ENCODE measurements around the gene KCNAB2. TPM values are rescaled to one million over a fixed set of nuclear protein-coding genes. Genes with fewer than 3 reads are reported as not detected.

The KCNAB2 gene
- total and polyA plus RNA-seq, 9 donors, result 2.4 to 7.8 (median 5.4) TPM

DNA sequence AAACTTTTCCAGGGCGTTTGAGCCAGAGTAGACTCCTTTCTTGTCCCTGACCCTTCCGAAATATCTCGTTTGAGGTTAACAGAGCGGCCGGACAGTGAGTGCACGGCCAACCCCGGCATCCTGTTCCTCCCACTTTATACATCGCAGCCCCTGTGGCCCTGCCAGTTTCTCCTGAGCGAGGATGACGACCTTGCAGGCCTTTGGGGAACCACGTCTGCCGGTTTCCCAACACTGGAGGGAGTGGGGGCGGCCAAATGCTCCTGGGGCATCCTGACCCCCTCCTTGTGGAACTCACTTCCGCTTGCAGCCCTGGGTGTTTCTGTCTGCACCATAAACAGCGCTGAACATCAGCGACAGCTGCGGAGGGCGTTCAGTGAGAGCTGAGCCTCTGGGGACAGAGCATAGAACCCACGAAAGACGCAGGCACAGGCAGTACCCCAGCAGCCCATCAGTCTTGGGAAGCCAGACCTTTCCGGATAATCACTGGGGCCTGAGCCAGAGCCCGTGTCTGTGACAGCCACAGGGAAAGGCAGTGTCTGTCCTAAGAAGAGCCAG is 4.8 kb upstream of the KCNAB2 start:
- H3K27me3 ChIP-seq (ENCODE audit: control insufficient read depth, insufficient read depth, low read length), result peaks cover 6% of the 10 kb centered on the region
- WGBS (ENCODE audit: insufficient coverage), result 72% methylated on average over 18 of the region's 22 CpGs
- no peak overlapping the region for H3K4me3 ChIP-seq (ENCODE audit: low read length)
- DNase-seq, result no peak
- no peak overlapping the region for H3K27ac ChIP-seq (ENCODE audit: low read length)
- H3K36me3 ChIP-seq (ENCODE audit: control insufficient read depth, insufficient read depth, low read length), result no peaks in the 10 kb centered on the region
- no peaks in the 10 kb centered on the region for H3K4me1 ChIP-seq (ENCODE audit: control insufficient read depth, insufficient read depth, low read length)
- H3K9me3 ChIP-seq (replicated peaks; ENCODE audit: control insufficient read depth, low read depth, low read length), result no peaks in the 10 kb centered on the region

DNA sequence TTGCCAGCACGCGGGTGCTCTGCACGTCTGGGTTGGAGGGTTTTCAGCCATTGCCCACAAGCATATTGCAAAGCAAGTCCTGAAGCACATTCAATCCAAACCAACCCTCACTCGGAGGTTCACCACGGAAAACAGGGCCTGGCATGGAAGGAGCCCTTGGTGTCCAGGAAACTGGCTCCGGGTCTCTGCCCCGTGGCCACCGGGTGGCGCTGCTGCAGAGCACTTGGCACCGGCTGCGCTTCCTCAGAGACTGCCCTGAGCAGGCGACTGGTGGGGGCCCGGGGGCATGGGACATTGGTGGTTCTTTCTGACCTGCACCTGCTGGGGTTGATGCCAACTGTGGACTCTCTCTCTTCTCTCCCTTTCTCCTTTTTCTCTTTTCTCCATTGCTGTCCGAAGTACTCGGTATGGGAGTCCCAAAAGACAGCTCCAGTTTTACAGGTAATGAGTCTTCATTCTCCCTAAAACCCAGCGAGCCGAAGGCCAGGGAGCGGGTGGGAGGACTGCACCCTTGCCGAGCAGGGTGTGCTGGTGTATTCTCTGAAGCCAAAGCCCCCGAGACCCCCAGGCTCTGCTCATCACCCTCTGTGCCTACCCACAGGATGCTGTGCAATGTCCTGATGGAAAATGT is 4.1 kb upstream of the KCNAB2 start:
- Histone ChIP-seq H3K4me3 (ENCODE audit: low read length) (no peak overlapping the region), H3K27ac (ENCODE audit: low read length) (no peak overlapping the region), H3K36me3 (ENCODE audit: control insufficient read depth, insufficient read depth, low read length) (no peaks in the 10 kb centered on the region), H3K9me3 (replicated peaks; ENCODE audit: control insufficient read depth, low read depth, low read length) (no peaks in the 10 kb centered on the region), H3K27me3 (ENCODE audit: control insufficient read depth, insufficient read depth, low read length) (peaks cover 7% of the 10 kb centered on the region), H3K4me1 (ENCODE audit: control insufficient read depth, insufficient read depth, low read length) (no peaks in the 10 kb centered on the region)
- WGBS (ENCODE audit: insufficient coverage), result 56% methylated on average over 13 of the region's 20 CpGs
- no peak for DNase-seq

DNA sequence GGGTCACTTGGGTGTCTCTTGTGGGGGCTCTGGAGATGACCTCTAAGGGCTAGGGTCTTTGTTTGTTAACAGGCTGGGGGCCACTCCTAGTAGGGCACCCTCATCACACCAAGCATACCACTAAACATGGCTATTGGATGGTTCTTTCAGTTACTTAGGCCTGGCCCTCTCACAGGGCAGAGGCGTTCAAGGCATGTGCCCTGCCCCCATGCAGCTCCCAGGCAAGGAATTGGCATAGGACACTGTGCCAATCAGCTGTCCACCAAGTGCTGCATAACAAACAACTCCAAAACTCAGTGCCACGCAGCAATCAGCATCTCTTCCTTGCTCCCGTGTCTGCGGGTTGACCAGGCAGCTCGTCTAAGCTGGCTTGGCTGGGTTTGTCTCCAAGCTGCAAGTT is 2.1 kb upstream of the KCNAB2 start:
- Histone ChIP-seq H3K4me3 (ENCODE audit: low read length) (no peak overlapping the region), H3K36me3 (ENCODE audit: control insufficient read depth, insufficient read depth, low read length) (no peaks in the 10 kb centered on the region), H3K4me1 (ENCODE audit: control insufficient read depth, insufficient read depth, low read length) (no peaks in the 10 kb centered on the region), H3K27me3 (ENCODE audit: control insufficient read depth, insufficient read depth, low read length) (peaks cover 7% of the 10 kb centered on the region), H3K27ac (ENCODE audit: low read length) (no peak overlapping the region), H3K9me3 (replicated peaks; ENCODE audit: control insufficient read depth, low read depth, low read length) (no peaks in the 10 kb centered on the region)
- 83% methylated on average over 5 of the region's 5 CpGs for WGBS (ENCODE audit: insufficient coverage)
- no peak for DNase-seq

DNA sequence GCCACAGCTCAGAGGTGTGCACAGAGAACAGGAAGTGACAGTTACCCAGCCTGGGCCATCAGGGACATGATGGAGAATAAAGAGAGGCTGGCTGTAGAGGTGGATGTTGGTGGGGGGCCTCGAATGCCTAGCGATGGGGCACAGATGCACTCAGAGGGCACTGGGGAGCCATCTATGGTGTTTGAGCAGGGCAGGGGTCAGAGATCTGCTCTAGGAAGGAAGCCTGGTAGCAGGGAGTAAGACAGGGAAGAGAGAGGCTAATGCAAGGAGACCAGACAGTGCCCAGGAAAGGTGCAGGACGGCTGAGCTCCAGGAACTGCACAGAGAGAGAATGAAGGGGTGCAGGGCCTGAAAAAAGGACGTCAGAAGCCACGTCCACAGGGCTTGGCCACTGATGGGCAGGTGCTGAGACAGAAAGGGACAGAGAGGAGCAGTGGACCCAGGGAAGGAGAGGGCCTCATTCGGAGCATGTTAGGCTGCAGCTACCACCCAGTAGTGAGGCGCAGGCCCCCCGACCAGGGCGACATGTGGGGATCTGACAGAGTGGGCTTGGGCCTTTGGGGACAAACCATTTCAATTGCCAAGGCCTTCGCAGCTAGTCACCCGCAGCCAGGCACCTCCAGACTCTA is 1.1 kb upstream of the KCNAB2 start:
- Histone ChIP-seq H3K4me1 (ENCODE audit: control insufficient read depth, insufficient read depth, low read length) (no peaks in the 10 kb centered on the region), H3K36me3 (ENCODE audit: control insufficient read depth, insufficient read depth, low read length) (no peaks in the 10 kb centered on the region), H3K9me3 (replicated peaks; ENCODE audit: control insufficient read depth, low read depth, low read length) (no peaks in the 10 kb centered on the region), H3K27ac (ENCODE audit: low read length) (no peak overlapping the region), H3K4me3 (ENCODE audit: low read length) (no peak overlapping the region), H3K27me3 (ENCODE audit: control insufficient read depth, insufficient read depth, low read length) (peaks cover 3% of the 10 kb centered on the region)
- 76% methylated on average over 10 of the region's 11 CpGs for WGBS (ENCODE audit: insufficient coverage)
- DNase-seq, result no peak

DNA sequence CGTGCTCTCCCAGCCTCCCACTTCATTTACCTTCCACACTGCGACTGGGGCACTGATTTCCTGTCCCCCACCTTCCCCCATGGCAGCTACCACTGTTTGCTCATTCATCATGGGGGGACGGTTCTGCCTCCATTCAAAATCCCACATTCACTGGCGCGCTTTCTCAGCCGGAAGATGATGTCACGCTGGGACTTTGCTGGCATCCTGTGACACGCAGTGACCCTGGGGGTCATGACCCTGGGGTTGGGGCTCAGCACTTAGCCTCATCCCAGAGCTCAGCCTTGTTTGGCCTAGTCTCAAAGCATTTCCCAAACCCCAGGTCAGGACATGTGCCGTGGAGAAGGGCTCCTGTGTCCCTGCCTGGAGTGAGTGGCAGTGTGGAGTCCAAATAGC is 582 bp upstream of the KCNAB2 start:
- H3K27ac ChIP-seq (ENCODE audit: low read length), result no peak overlapping the region
- H3K27me3 ChIP-seq (ENCODE audit: control insufficient read depth, insufficient read depth, low read length), result peaks cover 2% of the 10 kb centered on the region
- H3K9me3 ChIP-seq (replicated peaks; ENCODE audit: control insufficient read depth, low read depth, low read length), result no peaks in the 10 kb centered on the region
- no peaks in the 10 kb centered on the region for H3K36me3 ChIP-seq (ENCODE audit: control insufficient read depth, insufficient read depth, low read length)
- no peak overlapping the region for H3K4me3 ChIP-seq (ENCODE audit: low read length)
- DNase-seq, result no peak
- no peaks in the 10 kb centered on the region for H3K4me1 ChIP-seq (ENCODE audit: control insufficient read depth, insufficient read depth, low read length)
- 46% methylated on average over 5 of the region's 9 CpGs for WGBS (ENCODE audit: insufficient coverage)

DNA sequence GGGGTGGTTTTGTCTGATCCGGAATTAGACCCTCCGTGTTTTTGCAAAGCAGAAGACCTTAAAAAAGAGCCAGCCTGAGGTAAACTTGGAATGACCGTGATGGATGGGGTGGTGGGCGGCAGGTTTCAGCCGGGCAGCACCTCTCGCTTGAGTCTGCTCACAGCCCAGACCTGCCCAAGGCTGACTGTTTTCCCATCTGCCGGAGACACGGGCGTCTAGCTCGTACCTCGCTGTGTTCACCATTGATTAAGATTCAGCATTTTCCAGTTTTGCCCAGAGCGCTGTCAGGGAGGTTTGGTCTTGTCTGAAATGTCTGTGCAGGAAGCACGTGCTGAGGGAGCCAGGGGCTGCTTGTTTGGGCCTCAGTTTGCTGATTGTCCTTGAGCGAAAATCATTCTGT is 591 bp downstream of the KCNAB2 start:
- Histone ChIP-seq H3K27me3 (ENCODE audit: control insufficient read depth, insufficient read depth, low read length) (peaks cover 2% of the 10 kb centered on the region), H3K36me3 (ENCODE audit: control insufficient read depth, insufficient read depth, low read length) (no peaks in the 10 kb centered on the region)
- DNase-seq, result no peak

DNA sequence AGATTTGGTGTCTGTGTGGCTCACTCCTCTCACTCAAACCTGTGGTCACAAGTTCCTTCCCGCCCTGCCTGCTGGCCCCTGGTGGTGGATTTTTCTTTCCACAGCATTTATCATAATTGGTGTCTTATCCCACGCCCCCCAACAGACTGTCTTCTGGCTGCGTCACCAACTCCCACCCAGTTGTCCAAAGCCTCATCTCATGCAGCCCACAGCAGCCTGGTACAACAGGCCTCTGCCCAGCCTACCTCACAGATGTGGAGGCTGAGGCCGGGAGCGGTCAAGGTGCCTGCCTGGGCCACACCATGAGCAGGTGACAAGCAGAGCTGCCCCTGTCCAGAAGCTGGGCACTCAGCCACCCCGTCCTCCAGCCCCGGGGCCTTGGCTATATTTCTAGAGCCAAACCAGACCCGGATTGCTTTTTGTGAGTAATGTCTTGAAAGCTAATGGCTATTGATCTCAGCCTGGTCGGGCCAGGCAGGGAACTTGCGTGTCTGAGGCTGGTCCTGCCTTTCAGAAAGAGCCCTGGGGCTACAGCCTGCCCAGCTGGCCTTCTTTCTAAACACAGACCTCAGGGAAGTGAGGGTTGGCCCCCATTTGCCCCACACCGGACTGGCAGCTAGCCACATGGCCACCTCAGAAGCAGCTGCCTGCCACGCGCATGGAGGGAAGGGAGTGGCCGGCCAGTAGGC is 2.6 kb downstream of the KCNAB2 start:
- no peaks in the 10 kb centered on the region for H3K4me1 ChIP-seq (ENCODE audit: control insufficient read depth, insufficient read depth, low read length)
- WGBS (ENCODE audit: insufficient coverage), result 73% methylated on average over 10 of the region's 14 CpGs
- no peak overlapping the region for H3K4me3 ChIP-seq (ENCODE audit: low read length)
- no peak for DNase-seq
- H3K36me3 ChIP-seq (ENCODE audit: control insufficient read depth, insufficient read depth, low read length), result no peaks in the 10 kb centered on the region
- peaks cover 3% of the 10 kb centered on the region for H3K27me3 ChIP-seq (ENCODE audit: control insufficient read depth, insufficient read depth, low read length)
- H3K27ac ChIP-seq (ENCODE audit: low read length), result no peak overlapping the region
- H3K9me3 ChIP-seq (replicated peaks; ENCODE audit: control insufficient read depth, low read depth, low read length), result no peaks in the 10 kb centered on the region

More for the DNA sequence above, 591 bp downstream of the KCNAB2 start:
- Histone ChIP-seq H3K27ac (ENCODE audit: low read length) (no peak overlapping the region), H3K9me3 (replicated peaks; ENCODE audit: control insufficient read depth, low read depth, low read length) (no peaks in the 10 kb centered on the region), H3K4me3 (ENCODE audit: low read length) (no peak overlapping the region), H3K4me1 (ENCODE audit: control insufficient read depth, insufficient read depth, low read length) (no peaks in the 10 kb centered on the region)
- 55% methylated on average over 14 of the region's 14 CpGs for WGBS (ENCODE audit: insufficient coverage)

DNA sequence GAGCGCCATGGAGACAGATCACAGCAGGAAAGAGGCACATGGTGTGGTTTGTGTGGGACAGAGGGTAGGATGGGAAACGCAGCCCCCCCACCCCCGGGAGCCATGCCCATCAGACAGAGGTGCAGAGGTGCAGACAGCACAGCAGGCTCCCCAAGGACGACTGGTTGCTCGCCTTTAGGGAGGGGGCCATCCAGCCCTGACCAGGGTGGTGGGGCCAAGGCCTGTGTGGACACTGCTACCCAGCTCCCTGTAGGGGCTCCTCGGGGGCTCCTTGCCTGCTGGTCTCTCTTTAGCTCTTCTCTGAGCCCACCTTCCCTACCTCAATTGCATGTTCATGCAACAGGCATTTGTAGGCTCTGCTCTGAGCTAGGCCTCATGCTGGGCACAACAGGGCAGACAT is 3.7 kb downstream of the KCNAB2 start:
- no peak for DNase-seq

DNA sequence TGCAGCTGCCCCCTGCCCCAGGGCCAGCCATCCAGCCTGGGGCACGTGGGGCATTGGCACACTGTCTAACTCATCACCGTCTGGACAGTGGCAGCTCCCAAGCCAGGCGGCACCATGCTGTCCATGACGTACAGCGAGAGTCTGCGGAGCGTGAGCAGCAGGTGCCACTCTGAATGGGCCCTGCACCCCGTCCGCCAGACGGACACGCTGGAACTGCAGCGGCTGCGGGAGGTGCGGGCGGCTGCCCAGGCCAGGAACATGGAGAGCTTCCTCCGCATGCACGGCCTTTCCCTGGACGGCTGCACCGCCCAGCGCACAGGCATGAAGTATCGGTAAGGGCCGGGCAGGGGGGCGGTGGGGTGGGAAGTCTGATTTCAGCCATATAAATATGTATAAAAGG is 5.7 kb downstream of the KCNAB2 start:
- Histone ChIP-seq H3K4me1 (ENCODE audit: control insufficient read depth, insufficient read depth, low read length) (no peaks in the 10 kb centered on the region), H3K9me3 (replicated peaks; ENCODE audit: control insufficient read depth, low read depth, low read length) (no peaks in the 10 kb centered on the region), H3K4me3 (ENCODE audit: low read length) (no peak overlapping the region), H3K27me3 (ENCODE audit: control insufficient read depth, insufficient read depth, low read length) (peaks cover 4% of the 10 kb centered on the region), H3K27ac (ENCODE audit: low read length) (no peak overlapping the region), H3K36me3 (ENCODE audit: control insufficient read depth, insufficient read depth, low read length) (no peaks in the 10 kb centered on the region)
- no peak for DNase-seq
- 89% methylated on average over 20 of the region's 23 CpGs for WGBS (ENCODE audit: insufficient coverage)

More for the DNA sequence above, 3.7 kb downstream of the KCNAB2 start:
- H3K27me3 ChIP-seq (ENCODE audit: control insufficient read depth, insufficient read depth, low read length), result peaks cover 5% of the 10 kb centered on the region
- no peak overlapping the region for H3K4me3 ChIP-seq (ENCODE audit: low read length)
- no peaks in the 10 kb centered on the region for H3K4me1 ChIP-seq (ENCODE audit: control insufficient read depth, insufficient read depth, low read length)
- WGBS (ENCODE audit: insufficient coverage), result 64% methylated on average over 5 of the region's 6 CpGs
- no peaks in the 10 kb centered on the region for H3K9me3 ChIP-seq (replicated peaks; ENCODE audit: control insufficient read depth, low read depth, low read length)
- no peaks in the 10 kb centered on the region for H3K36me3 ChIP-seq (ENCODE audit: control insufficient read depth, insufficient read depth, low read length)
- H3K27ac ChIP-seq (ENCODE audit: low read length), result no peak overlapping the region

DNA sequence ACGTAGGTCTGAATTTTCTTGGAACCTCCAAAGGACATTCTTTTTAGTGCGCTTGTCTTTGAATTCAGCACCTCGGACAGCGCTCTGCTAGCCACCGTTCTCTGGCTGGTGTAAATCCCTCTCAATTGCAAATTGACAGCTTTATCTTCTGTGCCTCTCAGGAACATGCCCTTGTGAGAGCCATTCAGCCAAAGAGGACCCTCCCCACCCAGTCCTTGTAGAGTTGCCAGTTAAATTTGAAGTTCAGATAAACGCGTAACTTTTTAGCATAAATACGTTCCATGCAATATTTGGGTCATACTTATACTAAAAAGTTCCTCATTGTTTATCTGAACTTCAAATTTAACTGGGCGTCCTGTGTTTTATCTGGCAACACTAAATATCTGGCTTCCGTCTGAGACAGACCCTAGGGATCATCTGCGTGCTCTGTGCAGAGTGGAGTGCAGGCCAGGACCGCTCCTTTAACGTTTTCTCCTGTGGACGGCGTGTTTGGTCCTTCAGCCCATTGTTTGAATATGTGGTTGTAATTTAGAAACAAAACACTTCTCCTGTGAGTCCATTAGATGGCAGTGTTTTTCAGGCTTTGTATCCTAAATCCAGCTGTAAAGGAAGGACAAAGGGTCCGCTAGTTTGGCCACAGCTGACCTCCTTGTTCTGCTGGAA is 7.0 kb downstream of the KCNAB2 start:
- Histone ChIP-seq H3K27ac (ENCODE audit: low read length) (no peak overlapping the region), H3K4me3 (ENCODE audit: low read length) (no peak overlapping the region), H3K36me3 (ENCODE audit: control insufficient read depth, insufficient read depth, low read length) (no peaks in the 10 kb centered on the region), H3K27me3 (ENCODE audit: control insufficient read depth, insufficient read depth, low read length) (peaks cover 4% of the 10 kb centered on the region), H3K9me3 (replicated peaks; ENCODE audit: control insufficient read depth, low read depth, low read length) (no peaks in the 10 kb centered on the region), H3K4me1 (ENCODE audit: control insufficient read depth, insufficient read depth, low read length) (no peaks in the 10 kb centered on the region)
- DNase-seq, result peak; percentile 87
- 2% methylated on average over 10 of the region's 16 CpGs for WGBS (ENCODE audit: insufficient coverage)

All from muscle of leg (tissue), 11 donors.